ENCODE measurements around the gene VSTM2L.

DNA sequence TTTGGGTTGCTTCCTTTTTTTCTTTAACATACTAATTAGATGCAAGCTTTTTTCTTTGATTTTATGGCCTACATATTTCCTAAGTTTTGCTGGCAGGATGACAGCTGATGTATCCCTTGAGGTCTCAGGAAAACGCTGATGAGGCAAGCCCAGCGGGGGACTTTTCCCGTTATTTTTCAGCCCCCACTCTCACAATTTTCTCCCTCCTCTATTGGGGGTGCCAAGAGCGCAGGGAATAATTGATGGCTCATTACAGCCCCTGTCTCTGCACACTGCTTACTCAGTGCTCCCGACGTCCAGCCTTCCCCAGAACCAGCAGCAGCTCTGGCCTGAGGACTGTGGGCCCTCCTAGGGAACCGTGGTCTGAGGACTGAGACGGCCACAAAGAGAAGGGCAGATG lies 38.6 kb upstream of the VSTM2L start:
- no peak for TF ChIP-seq POLR2A (IDR thresholded peaks at IDR 0.05)
- TF ChIP-seq, protein P1, sequence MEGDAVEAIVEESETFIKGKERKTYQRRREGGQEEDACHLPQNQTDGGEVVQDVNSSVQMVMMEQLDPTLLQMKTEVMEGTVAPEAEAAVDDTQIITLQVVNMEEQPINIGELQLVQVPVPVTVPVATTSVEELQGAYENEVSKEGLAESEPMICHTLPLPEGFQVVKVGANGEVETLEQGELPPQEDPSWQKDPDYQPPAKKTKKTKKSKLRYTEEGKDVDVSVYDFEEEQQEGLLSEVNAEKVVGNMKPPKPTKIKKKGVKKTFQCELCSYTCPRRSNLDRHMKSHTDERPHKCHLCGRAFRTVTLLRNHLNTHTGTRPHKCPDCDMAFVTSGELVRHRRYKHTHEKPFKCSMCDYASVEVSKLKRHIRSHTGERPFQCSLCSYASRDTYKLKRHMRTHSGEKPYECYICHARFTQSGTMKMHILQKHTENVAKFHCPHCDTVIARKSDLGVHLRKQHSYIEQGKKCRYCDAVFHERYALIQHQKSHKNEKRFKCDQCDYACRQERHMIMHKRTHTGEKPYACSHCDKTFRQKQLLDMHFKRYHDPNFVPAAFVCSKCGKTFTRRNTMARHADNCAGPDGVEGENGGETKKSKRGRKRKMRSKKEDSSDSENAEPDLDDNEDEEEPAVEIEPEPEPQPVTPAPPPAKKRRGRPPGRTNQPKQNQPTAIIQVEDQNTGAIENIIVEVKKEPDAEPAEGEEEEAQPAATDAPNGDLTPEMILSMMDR (IDR thresholded peaks at IDR 0.05): no peak

All from vagina (tissue), 2 donors.